ENCODE measurements around the gene METTL1.

DNA sequence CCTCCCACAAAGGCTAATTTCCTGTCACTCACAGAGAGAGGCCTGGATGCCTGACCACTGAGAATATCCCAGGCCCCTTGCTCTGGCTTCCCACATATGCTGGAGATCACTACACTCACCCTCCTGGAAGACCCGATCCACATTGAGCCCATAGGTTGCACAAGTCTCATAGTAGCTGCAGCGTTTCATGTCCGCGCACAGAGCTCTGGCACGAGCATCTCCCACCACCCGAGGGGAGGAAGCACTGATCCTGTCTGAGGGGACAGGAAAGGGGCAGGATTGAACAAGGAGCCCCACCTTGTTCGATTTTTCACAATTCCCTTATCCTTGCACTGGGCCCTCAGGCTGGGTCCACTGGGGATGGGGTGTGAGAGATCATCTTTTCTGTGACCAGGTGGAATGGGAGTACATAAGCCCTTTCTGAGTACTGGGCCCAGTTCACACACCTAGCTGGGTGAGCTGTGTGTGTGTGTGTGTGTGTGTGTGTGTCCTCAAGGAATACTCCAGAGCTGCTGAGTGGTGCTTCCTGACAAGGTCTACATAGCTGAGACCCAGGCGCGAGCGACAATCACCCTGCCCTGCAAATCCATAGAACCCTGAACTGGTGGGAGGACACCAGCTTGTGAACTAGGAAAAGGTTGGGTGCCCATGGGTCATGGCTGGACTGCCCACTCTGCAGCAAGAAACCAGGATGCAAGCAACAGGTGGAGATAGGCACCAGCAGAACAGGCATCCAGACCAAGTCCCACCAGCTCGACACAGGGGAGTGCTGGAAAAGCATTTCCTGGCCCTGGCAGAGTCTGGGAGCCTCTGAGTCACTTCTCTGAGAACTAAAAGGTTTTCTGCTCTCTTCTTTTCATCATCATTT, 38.9 kb downstream of the METTL1 start:
- TF ChIP-seq CTCF (IDR thresholded peaks at IDR 0.05) (no peak), POLR2AphosphoS5 (IDR thresholded peaks at IDR 0.05) (no peak), POLR2A (IDR thresholded peaks at IDR 0.05) (no peak)
